ENCODE data around the gene FBXO2. TPM values are rescaled to one million over a fixed set of nuclear protein-coding genes. Genes with fewer than 3 reads are reported as not detected.

FBXO2 gene
- total and polyA plus RNA-seq, 10 of the 15 experiments (the other 5 are each of a cell fraction or from before 2014, with no cell fraction given) = 0.06 to 0.41 (median 0.18) TPM; not detected in 4

- TF ChIP-seq REST (IDR thresholded peaks at IDR 0.05; ENCODE audit: low read depth, low read length) = no peak
- no peak for TF ChIP-seq WRNIP1 (IDR thresholded peaks at IDR 0.05; ENCODE audit: borderline replicate concordance, low read depth, low read length)
Measured at GRCh38 chr1:11688506-11688905, 34.3 kb upstream of the FBXO2 start (continued).

GRCh38 chr1:11685210-11685752 is 31.1 kb upstream of the FBXO2 start:
- in situ Hi-C loops (cut with MboI) = no loop called here
- POLR2A ChIA-PET = no interaction called here

More at GRCh38 chr1:11685210-11685752, 31.1 kb upstream of the FBXO2 start:
- Histone ChIP-seq H3K4me3 (no peak overlapping the region), H2AFZ (ENCODE audit: control insufficient read depth, low read depth, low read length) (no peak overlapping the region), H3K27ac (ENCODE audit: control insufficient read depth, insufficient read depth) (no peak overlapping the region), H3K4me2 (ENCODE audit: control insufficient read depth, insufficient read depth) (no peak overlapping the region), H3K27me3 (replicated peaks in 1 of 2; ENCODE audit: control insufficient read depth in 2 of 2, insufficient read depth in 2 of 2, low read length in 1 of 2) (peaks cover under 1 to 5% of the 10 kb centered on the region in 2 experiments; a peak in 1 of 4 replicates), H3K9me3 (replicated peaks; ENCODE audit: control insufficient read depth, insufficient read depth, low read length) (no peaks in the 10 kb centered on the region), H3K79me2 (ENCODE audit: control insufficient read depth, insufficient read depth, low read length) (peaks cover 2% of the 10 kb centered on the region), H3K4me1 (ENCODE audit: control insufficient read depth, insufficient read depth, low read length) (no peaks in the 10 kb centered on the region), H4K20me1 (ENCODE audit: control insufficient read depth, insufficient read depth) (no peaks in the 10 kb centered on the region; the same call in 1 of the 2 replicates), H3K36me3 (ENCODE audit: control insufficient read depth in 2 of 2, insufficient read depth in 2 of 2, low read length in 1 of 2) (no peaks in the 10 kb centered on the region), H3K9ac (ENCODE audit: control insufficient read depth, insufficient read depth, low read length) (no peak overlapping the region)
- no peak for FAIRE-seq
- SMC1A ChIA-PET (ENCODE audit: uncharacterized antibody, unreplicated experiment) = interaction anchor here (1.1 kb wide), 1 partner anchor 23 kb away, joined by 4 read pairs; no protein-coding TSS in a partner anchor
- BruUV-seq (replicated peaks) = no TSS peak
- intact Hi-C loops (cut with micrococcal nuclease; ENCODE audit: unreplicated experiment) = no loop called here
- ATAC-seq = no peak
- TF ChIP-seq TARDBP (IDR thresholded peaks at IDR 0.05; ENCODE audit: borderline replicate concordance) = no peak
- no peak for TF ChIP-seq HDGF (IDR thresholded peaks at IDR 0.05)
- no peak for TF ChIP-seq RAD51 (IDR thresholded peaks at IDR 0.05)
- no peak for TF ChIP-seq POLR2A (IDR thresholded peaks at IDR 0.05; ENCODE audit: low read depth, low read length)
- no peak for TF ChIP-seq STAT1 (conservative IDR thresholded peaks at IDR 0.05)
- TF ChIP-seq MLLT1 (IDR thresholded peaks at IDR 0.05) = no peak
- TF ChIP-seq CBX3 (IDR thresholded peaks at IDR 0.05; ENCODE audit: borderline replicate concordance, low read depth) = no peak
- no peak for TF ChIP-seq PAX8 (IDR thresholded peaks at IDR 0.05)
- no peak for TF ChIP-seq FOXM1 (IDR thresholded peaks at IDR 0.05; ENCODE audit: low read depth, low read length)
- no peak for TF ChIP-seq SMAD1 (IDR thresholded peaks at IDR 0.05; ENCODE audit: low read depth, partially characterized antibody)
- no peak for TF ChIP-seq ZNF274 (IDR thresholded peaks at IDR 0.05; ENCODE audit: insufficient read depth, insufficient read length)
- TF ChIP-seq SUZ12 (IDR thresholded peaks at IDR 0.05; ENCODE audit: unreplicated experiment) = no peak
- WGBS (ENCODE audit: insufficient coverage, insufficient replicate concordance, low lambda C conversion rate, missing lambda C conversion rate) = 54% methylated on average over 7 of the region's 7 CpGs
- RAD21 ChIA-PET (ENCODE audit: unreplicated experiment) = no interaction called here
- CTCF ChIA-PET = interaction anchor here (1.0 to 1.6 kb wide), 3 partner anchors 21 to 40 kb away, joined by 3 to 11 read pairs (median 4); partner anchors contain the start of gene FBXO6
- DNase-seq (ENCODE audit: low read depth, low spot score) = no peak

Measured in GM12878 (cell line).